ENCODE data around the gene CEP83.

The CEP83 gene

GRCh38 chr12:94265966-94266745 lies 193.5 kb downstream of the CEP83 start:
- TF ChIP-seq CTCF (IDR thresholded peaks at IDR 0.05; ENCODE audit: low read depth, low read length, missing control alignments), result no peak
- no peak for DNase-seq (ENCODE audit: low read depth)
- no peak overlapping the region for H3K4me3 ChIP-seq (ENCODE audit: low read depth, low read length)

- DNase-seq (ENCODE audit: low read depth), result no peak
- no peak for TF ChIP-seq CTCF (IDR thresholded peaks at IDR 0.05; ENCODE audit: low read depth, low read length, missing control alignments)
- no peak overlapping the region for H3K4me3 ChIP-seq (ENCODE audit: low read depth, low read length)
These were observed 194.1 kb downstream of the CEP83 start for GRCh38 chr12:94265539-94265938.

- TF ChIP-seq CTCF (IDR thresholded peaks at IDR 0.05; ENCODE audit: low read depth, low read length, missing control alignments), result no peak
- no peak for DNase-seq (ENCODE audit: low read depth)
- H3K4me3 ChIP-seq (ENCODE audit: low read depth, low read length), result no peak overlapping the region
These were observed 194.8 kb downstream of the CEP83 start for GRCh38 chr12:94264736-94265485.

- H3K4me3 ChIP-seq (ENCODE audit: low read depth, low read length), result no peak overlapping the region
- DNase-seq (ENCODE audit: low read depth), result no peak
- no peak for TF ChIP-seq CTCF (IDR thresholded peaks at IDR 0.05; ENCODE audit: low read depth, low read length, missing control alignments)
These were observed 195.6 kb downstream of the CEP83 start for GRCh38 chr12:94263905-94264561.

- peak overlapping the region; percentile 50 for H3K4me3 ChIP-seq (ENCODE audit: low read depth, low read length)
- TF ChIP-seq CTCF (IDR thresholded peaks at IDR 0.05; ENCODE audit: low read depth, low read length, missing control alignments), result no peak
- peak; percentile 36 for DNase-seq (ENCODE audit: low read depth)
These were observed 196.5 kb downstream of the CEP83 start for GRCh38 chr12:94263011-94263811.

GRCh38 chr12:94262228-94263010 lies 197.2 kb downstream of the CEP83 start:
- no peak for TF ChIP-seq CTCF (IDR thresholded peaks at IDR 0.05; ENCODE audit: low read depth, low read length, missing control alignments)
- peak; percentile 71 for DNase-seq (ENCODE audit: low read depth)
- H3K4me3 ChIP-seq (ENCODE audit: low read depth, low read length), result peak overlapping the region; percentile 50
